ENCODE results near the gene BCAS3.

The BCAS3 gene

DNA sequence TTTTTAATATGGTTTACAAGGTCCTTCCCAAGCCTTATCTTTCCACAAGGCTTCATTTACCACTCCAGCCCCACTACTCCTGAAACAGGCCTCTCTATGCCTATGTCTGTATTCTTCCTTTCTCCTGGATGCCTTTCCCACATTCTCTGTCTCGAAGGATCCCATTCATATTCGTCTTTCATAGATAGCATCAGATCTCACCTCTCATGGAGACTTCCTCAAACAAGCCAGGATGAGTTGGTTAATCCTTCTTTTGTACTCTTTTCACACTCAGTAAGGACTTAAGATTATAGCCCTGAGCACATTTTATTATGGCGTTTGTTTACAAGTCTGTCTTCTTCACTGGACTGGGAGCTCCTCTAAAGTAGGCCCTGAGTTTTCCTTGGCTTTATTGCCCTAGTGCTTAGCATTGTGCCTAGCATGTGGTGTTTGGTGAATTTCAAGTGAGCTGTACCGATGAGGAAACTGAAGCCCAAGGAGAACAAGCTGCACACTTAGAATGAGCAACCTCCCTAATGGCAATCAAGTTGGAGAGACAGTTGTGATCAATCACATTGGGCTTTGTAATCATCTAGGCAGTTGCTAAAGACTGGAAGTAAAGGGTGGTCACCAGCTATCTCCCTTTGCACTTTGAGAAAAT is 764.6 kb downstream of the BCAS3 start:
- no peak for DNase-seq

Data from hippocampal formation (tissue), 2 donors.